ENCODE data around the gene AKR1C2.
A peak's percentile ranks its signal among the peaks of the same experiment; 100 is the strongest.

The AKR1C2 gene

DNA sequence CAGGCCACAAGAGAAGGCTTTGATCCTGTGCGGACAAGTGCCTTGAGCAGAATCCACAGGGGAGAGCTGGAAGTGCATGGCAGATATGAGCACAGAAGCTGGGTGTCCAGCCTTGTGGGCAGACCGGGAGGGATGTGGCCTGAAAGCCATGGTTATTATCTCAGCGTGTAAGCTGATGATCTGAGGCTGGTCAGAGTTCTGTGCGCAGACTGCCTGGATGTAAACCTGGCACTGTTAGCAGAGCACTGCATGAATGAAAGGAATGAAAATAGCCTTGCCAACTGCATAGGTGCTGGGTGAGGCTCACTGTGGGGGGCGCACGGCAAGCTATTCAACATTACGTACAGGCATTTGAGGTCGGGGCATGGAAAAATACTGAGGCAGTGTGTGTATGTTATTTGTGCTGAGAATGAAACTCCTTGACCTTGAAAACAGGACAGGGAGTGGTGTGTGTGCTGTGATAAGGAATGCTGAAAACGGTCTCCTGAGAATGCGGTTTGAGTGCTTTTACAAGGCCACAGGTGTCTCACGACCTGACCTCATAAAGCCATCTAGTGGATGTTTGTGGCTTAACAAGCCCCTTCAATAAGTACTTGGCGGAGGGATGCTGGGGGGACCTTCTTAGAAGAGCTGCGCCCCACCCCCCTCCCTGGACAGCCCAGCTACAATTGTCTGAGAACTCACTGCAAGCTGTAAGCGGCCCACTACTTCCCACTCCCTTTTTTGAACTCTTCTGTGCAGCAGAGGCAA, 21.8 kb downstream of the AKR1C2 start (continued):
- TF ChIP-seq, protein P1, sequence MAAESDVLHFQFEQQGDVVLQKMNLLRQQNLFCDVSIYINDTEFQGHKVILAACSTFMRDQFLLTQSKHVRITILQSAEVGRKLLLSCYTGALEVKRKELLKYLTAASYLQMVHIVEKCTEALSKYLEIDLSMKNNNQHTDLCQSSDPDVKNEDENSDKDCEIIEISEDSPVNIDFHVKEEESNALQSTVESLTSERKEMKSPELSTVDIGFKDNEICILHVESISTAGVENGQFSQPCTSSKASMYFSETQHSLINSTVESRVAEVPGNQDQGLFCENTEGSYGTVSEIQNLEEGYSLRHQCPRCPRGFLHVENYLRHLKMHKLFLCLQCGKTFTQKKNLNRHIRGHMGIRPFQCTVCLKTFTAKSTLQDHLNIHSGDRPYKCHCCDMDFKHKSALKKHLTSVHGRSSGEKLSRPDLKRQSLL (tag by site-specific recombination; IDR thresholded peaks at IDR 0.05) = no peak
- TF ChIP-seq SCRT2 (tag by site-specific recombination; IDR thresholded peaks at IDR 0.05) = peak; percentile 97
- no peak for TF ChIP-seq ZNF335 (tag by site-specific recombination; conservative IDR thresholded peaks at IDR 0.05)

GRCh38 chr10:4980793-4981192, 22.9 kb downstream of the AKR1C2 start:
- ChIA-PET CTCF (no interaction called here), POLR2A (no interaction called here)
- H3K36me3 ChIP-seq (ENCODE audit: control insufficient read depth in 2 of 2, insufficient read depth in 1 of 2, low read length in 2 of 2) = no peaks in the 10 kb centered on the region
- no peaks in the 10 kb centered on the region for H3K9me3 ChIP-seq (ENCODE audit: control insufficient read depth, insufficient read depth, low read depth, low read length)
- H3K4me1 ChIP-seq (ENCODE audit: control insufficient read depth, insufficient read depth, low read length) = no peaks in the 10 kb centered on the region
- H3K4me3 ChIP-seq (ENCODE audit: low read depth, low read length) = no peak overlapping the region
- TF ChIP-seq ZNF561 (tag by site-specific recombination; IDR thresholded peaks at IDR 0.05; ENCODE audit: borderline replicate concordance) (no peak), ZNF449 (tag by site-specific recombination; IDR thresholded peaks at IDR 0.05) (no peak), KLF8 (tag by site-specific recombination; IDR thresholded peaks at IDR 0.05) (no peak), ZNF155 (tag by site-specific recombination; IDR thresholded peaks at IDR 0.05) (no peak)
- H3K27ac ChIP-seq (ENCODE audit: extremely low read depth, low read depth, low read length) = no peak overlapping the region

GRCh38 chr10:4978870-4979269, 24.8 kb downstream of the AKR1C2 start:
- CTCF ChIA-PET = interaction anchor here (0.6 to 0.8 kb wide), 2 partner anchors 129 to 131 kb away, joined by 3 to 4 read pairs; no protein-coding TSS in a partner anchor
- no peak overlapping the region for H3K27ac ChIP-seq (ENCODE audit: extremely low read depth, low read depth, low read length)
- H3K4me3 ChIP-seq (ENCODE audit: low read depth, low read length) = no peak overlapping the region
- H3K36me3 ChIP-seq (ENCODE audit: control insufficient read depth in 2 of 2, insufficient read depth in 1 of 2, low read length in 2 of 2) = no peaks in the 10 kb centered on the region
- no peaks in the 10 kb centered on the region for H3K9me3 ChIP-seq (ENCODE audit: control insufficient read depth, insufficient read depth, low read depth, low read length)
- H3K4me1 ChIP-seq (ENCODE audit: control insufficient read depth, insufficient read depth, low read length) = no peaks in the 10 kb centered on the region
- TF ChIP-seq ZNF518A (tag by site-specific recombination; conservative IDR thresholded peaks at IDR 0.05; ENCODE audit: low read depth) = no peak
- TF ChIP-seq ZNF549 (tag by site-specific recombination; IDR thresholded peaks at IDR 0.05) = no peak
- no peak for TF ChIP-seq ZNF791 (tag by site-specific recombination; IDR thresholded peaks at IDR 0.05)
- no peak for TF ChIP-seq ZNF350 (tag by site-specific recombination; IDR thresholded peaks at IDR 0.05)
- TF ChIP-seq ZNF777 (tag by site-specific recombination; IDR thresholded peaks at IDR 0.05; ENCODE audit: borderline replicate concordance) = no peak
- no peak for TF ChIP-seq ZNF16 (tag by site-specific recombination; IDR thresholded peaks at IDR 0.05; ENCODE audit: low read depth)
- no peak for TF ChIP-seq ZNF341 (tag by site-specific recombination; IDR thresholded peaks at IDR 0.05; ENCODE audit: low read depth)
- POLR2A ChIA-PET = no interaction called here
